Stimulated activated CD4-positive, alpha-beta T cell treated with anti-CD3 and anti-CD28 coated beads, Interleukin-15, amount 100 ng/mL, for 1 hour (primary cell): ENCODE measurements around the gene ANXA6.
A peak's percentile ranks its signal among the peaks of the same experiment; 100 is the strongest.
"Not testable (repeated sequence)": the region's sequence is repeated elsewhere in the genome, so short reads cannot be mapped to it uniquely, and the experiment has no call there.

Experiments
- DNase-seq, 2 donors: peaks; one replicate each; pipeline ENCODE4 v3.0.0-alpha.2; 2020; ENCODE audit warnings: low read depth in 1 of 2, low spot score in 1 of 2

Gene ANXA6

DNA sequence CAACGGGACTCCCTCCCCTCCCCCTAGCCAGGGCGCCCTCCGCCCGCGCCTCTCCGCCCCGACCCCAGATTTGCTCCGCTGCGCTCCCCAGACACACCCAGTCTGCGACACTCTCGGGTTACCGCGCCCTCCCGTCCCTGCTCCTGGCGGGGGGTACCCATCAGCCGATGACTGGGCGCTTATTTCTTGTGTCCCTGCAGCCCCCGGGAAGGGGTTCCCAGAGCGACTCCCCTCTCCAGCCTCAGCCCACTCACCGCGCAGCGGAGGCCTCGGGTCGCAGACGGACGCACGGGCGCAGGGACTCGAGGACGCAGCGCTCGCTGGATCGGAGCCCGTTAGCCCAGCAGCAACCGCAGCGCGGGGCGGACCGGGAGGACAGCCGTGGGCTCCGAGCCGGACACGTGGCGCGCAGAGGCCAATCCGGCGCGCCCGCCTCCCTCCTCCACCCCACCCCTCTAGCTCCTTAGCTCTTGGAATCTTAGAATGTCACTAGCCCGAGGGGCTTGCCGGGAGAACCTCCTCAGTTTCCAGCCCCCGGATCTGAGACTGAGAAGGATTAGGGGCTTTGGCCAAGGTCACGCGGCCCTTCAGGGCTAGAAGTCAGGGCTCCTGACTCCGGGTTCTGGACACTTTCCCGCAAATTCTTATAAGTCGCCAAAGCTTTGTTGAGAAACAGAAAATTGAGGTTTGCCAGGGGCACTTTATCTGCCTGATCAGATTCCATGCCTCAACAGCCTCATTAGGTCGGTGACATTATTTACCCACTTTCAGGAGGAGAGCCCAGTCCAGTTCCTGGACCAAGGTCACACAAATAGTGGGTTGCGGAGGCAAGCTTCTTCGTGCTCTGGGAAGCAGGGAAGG lies at the start of gene ANXA6:
Gene ANXA6, minus strand, starts transcription at position 354 of the 861 bp plus-strand sequence. CDS start 9,878 bp downstream, outside the sequence.
- DNase-seq, result peak; percentile 20 to 44

DNA sequence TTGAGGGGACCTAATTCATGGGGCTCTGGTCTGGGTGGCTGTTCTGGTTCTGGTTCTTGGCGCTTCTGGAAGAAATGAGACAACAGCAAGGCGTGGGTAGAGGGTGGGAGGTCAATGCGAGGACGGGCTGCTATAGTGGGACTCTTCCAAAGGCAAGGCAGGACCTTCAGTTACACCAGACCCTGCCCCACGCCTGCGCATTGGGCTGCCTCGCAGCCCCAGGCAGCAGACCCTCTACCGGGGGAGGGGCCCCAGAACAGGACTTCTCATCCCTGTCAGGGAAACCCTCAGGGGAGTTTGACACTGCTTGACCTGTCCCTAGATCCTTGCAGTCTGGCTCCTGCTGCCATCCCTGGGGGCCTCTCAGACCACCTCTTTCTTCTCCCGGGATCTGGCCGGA lies 47.8 kb upstream of the ANXA6 start:
- no peak for DNase-seq

DNA sequence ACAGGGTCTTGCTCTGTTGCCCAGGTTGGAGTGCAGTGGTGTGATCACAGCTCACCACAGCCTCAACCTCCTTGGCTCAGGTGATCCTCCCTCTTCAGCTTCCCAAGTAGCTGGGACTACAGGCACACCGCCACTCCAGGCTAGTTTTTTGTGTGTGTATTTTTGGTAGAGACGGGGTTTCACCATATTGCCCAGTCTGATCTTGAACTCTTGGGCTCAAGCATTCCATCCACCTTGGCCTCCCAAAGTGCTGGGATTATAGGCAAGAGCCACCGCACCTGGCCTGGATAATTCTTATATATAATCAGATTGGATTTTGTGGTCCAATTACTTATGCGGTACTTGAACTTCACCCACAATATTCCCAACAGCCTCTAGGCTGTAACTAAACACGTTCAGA lies 46.5 kb upstream of the ANXA6 start:
- no peak for DNase-seq

DNA sequence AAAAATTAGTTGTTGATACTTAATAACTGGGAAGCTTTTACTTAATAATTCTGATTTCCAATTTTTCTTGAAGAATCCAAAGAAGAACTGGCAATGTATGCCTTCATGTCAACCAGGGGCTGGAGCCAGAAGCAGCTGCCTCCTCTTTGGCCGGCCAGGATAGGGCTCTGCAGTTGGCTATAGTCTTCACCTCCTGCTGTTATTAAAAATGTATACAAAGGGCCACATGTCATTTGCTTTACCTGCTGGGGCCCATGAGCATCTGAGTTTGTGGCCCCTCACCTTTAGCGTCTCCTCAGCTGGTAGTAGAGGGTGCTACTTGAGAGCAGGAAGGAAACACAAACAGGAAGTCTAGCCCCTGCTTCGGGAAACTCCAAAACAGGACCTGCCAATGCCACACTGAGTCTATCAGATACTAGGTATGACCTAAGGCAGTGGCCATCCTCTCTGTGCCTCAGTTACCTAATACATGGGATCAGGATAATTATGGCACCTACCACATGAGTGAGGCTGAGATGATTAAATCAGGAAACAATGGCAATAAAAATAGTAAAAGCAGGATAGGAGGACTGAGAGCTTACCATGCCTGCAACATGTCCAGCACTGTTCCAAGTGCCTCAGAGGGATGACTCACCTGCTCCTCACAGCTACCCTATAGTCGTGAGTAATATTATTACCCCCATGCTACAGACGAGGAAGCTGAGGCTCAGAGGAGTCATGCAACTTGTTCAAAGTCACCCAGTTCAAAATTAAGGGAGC lies 45.0 kb upstream of the ANXA6 start:
- no peak for DNase-seq

DNA sequence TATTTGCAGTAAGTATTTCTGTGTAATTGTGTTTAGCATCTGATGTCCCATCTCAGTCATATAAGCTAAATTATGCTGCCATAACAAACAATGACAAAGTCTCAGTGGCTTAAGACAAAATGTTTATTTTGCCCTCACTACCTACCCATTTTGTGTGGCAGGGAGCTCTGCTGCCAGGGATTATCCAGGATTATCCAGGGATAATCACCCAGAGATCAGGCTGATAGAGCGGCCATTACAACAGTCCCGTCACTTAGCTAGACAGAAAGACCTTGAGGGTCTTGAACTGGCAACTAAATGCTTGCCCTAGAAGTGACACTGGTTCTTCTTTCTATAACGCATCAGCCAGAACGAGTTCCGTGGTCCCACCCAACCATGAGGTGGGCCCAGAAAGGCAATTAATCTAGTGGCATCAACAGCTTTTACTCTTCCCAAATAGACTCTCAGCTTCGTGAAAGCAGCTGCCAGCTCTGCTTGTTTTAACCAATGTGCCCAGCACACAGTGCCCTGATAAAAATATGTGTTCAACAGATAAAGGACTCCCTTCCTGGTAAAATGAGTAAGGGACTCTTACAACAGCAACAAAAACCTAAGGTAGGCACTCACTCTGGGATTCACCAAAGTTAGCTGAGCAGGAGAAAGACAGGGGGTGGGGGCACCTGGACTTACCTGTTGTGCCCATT lies 43.5 kb upstream of the ANXA6 start:
- DNase-seq, result no peak

DNA sequence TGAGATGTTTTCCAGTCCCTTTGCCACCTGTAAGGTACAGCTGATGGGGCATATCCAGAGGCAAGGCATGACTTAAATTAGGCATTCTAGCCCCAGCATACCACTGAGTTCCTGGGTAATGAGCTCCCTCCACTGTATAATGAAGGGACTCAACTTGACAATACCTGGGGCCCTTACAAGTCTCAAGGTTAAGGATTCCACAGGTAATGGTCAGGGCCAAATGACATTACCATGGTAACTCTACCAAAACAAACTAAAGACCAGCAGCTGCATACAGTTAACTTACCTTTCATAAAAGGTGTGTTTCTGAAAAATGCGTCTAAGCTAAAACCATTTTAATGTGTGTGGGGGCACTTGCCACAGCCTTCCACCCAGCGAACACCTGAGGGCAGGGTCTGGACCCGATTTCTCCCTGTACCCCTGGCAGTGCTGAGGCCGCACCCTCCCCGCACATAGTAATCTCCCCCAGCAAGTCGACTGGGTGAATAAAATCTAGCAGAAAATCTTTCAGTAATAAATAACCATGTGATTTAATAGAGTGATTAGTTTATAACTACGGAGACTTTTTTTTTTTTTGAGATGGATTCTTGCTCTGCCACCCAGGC lies 42.1 kb upstream of the ANXA6 start:
- DNase-seq, result no peak

DNA sequence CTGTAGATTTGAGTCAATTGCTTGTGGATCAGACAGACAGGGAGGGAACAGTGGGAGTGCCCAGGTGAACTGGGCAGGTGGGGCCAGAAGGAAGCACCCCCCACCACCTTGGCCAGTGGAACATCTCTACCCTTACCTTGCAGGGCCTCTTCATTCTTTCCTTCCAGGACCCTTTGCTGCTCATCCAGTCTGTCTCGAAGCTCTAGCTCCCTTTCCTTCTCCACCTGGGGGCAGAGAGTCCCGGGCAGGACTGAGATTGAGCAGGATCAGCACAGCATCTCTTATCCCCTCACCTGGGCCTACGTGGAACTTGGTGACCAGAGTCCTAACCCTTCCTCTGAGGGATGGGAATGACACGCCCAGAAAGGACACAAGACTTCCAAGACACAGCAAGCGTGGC lies 41.3 kb upstream of the ANXA6 start:
- DNase-seq, result no peak

DNA sequence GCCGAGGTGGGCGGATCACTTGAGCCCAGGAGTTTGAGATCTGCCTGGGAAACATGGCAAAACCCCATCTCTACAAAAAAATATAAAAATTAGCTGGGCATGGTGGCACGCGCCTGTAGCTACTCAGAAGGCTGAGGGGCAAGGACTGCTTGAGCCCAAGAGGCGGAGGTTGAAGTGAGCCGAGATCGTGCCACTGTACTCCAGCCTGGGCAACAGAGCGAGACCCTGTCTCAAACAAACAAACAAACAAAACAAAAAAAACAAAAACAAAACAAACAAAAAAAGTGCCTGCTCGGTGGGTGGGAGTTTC lies 39.7 kb upstream of the ANXA6 start:
- not testable (repeated sequence) for DNase-seq

DNA sequence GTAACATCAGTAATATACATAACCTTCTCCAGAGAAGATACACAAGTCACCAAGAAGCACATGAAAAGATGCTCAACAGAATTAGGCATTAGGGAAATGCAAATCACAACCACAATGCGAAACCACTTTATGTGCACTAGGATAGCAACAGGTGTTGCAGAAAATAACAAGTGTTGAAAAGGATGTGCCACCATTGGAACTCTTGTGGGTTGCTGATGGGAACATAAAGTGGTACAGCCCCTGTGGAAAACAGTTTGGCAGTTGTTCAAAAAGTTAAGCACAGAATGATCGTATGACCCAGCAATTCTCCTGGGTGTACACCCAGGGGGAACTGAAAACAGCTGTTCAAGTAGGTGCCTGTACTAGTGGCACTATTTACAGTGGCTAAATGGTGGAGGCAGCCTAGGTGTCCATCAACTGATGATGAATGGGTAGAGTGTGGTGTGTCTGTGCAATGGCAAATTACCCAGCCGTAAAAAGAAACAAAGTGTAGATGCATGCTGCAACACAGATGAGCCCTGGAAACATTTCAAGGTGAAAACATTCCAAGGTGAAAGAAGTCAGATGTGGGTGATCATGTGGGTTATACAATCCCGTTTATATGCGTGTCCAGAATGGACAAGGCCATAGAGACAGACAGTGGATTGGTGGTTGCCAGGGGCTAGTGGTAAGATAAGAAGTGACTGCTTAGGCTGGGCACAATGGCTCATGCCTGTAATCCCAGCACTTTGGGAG lies 39.1 kb upstream of the ANXA6 start:
- no peak for DNase-seq

DNA sequence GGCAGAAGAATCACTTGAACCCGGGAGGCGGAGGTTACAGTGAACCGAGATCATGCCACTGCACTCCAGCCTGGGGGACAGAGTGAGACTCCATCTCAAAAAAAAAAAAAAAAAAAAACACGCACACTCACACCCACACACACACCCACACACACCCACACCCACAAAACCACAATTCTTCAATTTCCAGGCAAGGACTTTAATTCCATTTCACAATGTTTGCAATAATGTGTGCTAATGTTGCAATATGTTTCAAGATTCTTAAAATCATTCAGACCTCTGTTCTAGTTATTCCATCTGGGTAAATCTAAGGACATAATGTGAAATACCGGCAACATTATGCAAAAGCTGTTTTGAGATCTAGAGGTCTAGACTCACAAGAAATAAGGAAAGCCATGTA lies 38.0 kb upstream of the ANXA6 start:
- no peak for DNase-seq

DNA sequence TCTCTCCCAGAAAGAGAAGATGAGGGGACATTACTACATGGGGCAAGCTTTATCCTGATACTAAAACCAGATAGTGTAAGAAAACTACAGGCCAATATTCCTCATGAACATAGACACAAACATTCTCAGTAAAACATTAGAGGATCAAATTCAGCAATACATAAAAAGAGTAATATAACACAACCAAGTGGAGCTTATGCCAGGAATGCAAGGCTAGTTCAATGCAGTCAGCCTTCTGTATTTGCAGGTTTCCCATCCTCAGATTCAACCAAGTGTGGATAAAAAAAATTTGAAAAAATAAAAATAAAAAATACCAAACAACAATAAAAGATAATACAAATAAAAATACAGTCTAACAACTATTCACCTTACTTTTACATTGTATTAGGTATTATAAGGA lies 35.0 kb upstream of the ANXA6 start:
- no peak for DNase-seq

DNA sequence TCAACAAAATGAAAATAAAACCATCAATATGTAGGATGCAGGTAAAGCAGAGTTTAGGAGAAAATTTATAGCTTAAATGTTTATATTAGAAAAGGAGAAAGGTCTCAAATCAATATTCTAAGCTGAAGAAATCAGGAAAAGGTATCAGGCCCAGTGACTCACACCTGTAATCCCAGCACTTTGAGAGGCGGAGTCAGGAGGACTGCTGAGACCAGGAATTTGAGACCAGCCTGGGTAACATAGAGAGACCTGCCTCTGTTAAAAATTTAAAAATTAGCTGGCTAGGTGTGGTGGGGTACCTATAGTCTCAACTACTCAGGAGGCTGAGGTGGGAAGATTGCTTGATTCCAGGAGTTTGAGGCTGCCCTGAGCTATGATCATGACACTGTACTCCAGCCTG lies 34.1 kb upstream of the ANXA6 start:
- DNase-seq, result no peak

DNA sequence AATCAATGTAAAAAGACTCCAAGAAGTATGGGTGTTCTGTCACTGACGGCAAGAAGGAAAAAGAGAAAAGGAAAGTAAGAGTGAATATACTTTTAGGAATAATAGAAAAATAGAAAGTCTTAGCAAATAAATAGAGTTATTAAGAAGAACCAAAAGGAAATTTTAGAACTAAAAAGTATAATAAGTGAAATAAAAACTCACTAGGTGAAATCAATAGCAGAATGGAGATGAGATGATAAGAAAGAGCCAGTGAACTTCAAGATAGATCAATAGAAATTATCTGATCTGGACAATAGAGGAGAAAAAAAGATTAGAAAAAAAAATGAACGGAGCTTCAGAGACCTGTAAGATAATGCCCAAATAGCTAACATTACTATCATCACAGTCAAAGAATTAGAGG lies 31.6 kb upstream of the ANXA6 start:
- DNase-seq, result no peak

DNA sequence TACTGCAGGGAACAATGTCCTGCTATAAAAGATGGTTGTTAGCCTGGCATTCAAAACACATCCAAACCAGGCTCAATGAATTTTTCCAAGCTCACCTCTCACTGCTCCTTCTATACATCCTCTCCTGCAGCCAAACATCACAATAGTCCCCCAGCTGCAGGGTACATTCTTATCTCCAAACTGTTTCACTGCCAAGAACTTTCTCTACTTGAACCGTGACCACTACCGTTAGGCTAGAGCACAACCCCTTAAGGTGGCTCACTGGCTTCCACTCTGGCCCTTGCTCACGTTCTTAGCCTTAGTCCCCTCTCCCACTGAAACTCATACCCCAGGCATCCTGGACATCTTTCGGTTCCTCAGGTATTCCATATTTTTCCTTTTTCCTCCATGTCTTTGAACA lies 29.0 kb upstream of the ANXA6 start:
- no peak for DNase-seq

DNA sequence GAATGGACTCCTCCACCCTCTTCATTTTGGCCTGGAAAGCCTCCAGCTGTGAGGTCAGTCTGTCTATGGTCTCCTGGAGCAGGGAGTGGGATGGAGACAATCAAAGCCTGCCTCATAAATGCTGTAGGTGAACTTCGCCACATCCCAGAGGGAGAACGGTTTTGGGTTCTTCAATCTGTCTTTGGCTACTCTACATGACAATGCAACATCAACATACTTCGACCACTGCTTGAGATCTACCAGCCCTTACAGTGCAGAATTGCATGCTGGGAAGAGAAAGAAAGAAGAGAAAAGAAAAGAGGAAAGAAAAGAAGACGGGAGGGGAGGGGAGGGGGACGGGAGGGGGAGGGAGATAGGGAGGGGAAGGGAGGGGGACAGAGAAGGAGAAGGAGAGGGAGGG lies 28.5 kb upstream of the ANXA6 start:
- DNase-seq, result no peak

DNA sequence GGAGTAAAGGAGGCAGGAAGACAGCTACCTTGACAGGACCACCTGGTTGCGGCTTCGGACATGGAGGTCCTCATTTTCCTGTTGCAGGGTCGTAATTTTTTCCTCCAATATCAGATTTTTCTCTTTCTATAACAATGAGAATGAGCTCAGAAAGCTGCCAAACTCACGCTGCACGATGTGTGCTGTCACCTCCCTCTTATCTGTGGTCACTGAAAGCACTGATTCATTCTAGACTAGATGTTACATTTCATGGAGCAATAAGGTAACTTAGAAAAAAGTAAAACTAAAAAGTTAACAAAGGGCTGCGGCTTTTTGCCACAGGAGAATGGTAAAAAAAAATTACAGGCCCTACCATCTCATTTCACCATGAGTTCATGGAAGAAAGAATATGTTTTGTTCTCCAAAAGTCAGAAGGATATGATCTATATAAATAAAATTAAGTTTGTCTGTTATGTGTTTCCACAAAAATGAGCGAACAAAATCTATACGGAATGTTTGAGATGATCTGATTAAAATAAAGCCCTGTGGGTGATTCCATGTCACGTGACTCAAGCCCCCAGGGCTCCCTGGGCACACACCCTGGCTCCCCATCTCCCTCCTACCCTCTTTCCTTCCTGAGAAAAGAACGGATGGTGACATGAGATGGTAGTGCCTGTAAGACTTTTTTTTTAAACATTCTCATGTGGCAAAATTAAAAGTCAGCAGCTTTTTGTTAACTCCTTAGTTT lies 26.9 kb upstream of the ANXA6 start:
- DNase-seq, result no peak

DNA sequence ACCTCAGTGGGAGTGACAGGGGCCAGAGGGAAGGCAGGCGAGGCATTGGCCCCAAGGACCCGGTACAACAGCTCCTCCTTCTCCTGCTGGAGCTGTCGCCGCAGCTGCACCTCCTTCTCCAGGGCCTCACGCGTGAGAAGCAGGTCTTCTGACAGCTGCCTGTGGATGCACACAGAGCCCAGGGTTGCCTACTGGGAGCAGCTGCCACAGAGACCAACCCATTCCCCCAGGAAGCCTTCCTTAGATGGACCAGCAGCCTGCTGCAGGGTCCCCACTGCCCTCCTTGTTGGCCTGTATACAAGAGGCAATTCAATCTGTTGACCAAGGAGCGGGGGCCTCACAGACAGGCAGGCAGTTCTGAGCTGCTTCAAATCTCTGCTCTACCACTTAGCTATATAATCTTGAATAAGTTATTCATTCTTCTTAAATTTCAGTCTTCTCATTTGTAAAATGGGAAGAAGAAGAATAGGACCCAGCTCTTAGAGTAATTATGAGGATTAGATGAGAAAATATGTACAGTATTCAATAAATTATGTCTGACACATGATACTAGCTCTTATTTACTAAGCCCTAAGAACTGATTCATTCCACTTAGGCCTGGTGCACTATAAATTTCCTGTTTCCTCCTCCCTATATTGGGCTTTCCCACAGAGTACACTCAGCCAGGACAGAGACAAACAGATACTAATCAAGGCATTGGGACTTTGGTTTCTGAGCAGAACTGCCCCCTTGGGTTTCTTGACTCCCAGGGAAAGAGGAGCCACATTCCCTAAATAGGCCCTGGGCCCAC lies 26.1 kb upstream of the ANXA6 start:
- no peak for DNase-seq

DNA sequence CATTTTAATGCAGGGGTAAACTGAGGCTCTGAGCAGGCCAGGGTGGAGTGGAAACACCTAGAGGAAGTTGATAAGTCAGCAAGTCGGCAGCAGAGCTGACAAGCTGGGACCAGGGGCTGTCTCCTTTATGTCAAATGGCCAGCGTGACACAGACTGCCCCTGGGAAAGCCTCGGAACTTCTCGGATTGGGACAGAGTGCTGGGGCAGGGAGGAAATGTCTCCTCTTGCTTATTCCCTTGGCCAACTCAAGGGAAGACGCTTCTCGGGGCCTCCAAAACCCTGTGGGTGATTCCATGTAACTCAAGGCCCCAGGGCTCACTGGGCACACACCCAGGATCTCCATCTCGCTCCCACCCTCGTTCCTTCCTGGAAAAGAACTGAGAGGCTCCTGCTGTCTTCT lies 25.4 kb upstream of the ANXA6 start:
- DNase-seq, result no peak

DNA sequence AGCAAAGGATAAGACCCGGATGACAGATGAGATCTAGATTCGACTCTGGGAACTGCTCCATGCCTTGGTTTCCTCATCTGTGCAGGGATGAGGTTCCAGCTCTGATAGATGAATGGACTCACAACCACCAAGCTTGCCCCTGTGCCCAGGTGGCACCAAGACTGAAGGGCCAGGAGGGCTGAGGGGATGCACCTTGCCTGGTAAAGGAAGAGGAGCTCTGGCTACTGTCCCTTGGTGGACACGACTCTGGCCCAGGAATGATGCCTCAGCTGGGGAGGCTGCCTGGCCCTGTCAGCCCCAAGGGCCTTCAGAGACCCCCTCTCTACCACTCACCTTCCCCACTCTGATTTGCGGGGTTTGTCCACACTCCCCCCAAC lies 24.9 kb upstream of the ANXA6 start:
- no peak for DNase-seq
